Spleen (tissue), 11 donors: ENCODE measurements around the gene GCFC2. TPM values are rescaled to one million over a fixed set of nuclear protein-coding genes. Genes with fewer than 3 reads are reported as not detected.

ENCODE experiments used
- DNase-seq: peaks from one replicate; pipeline ENCODE4 v3.0.0-alpha.2; 2020
- H3K27ac ChIP-seq, 8 donors: fragments of 200-600 bp; sonication (generic) in 7 of 8; 1 replicate in 4 of 8; 2 replicates in 4 of 8; pipeline versions ENCODE4 v1.5.0 to v1.8.0; 2016 to 2021; ENCODE audit warnings: inconsistent platforms in 4 of 8, mild to moderate bottlenecking in 4 of 8, moderate library complexity in 1 of 8
- H3K27me3 ChIP-seq, 7 donors: fragments of 200-600 bp; sonication (generic) in 6 of 7; replicated peaks in 1 of 7; 1 replicate in 4 of 7; 2 replicates in 3 of 7; pipeline versions ENCODE4 v1.5.0 to v1.8.0; 2016 to 2021; ENCODE audit warnings: inconsistent platforms in 3 of 7, mild to moderate bottlenecking in 1 of 7
- H3K36me3 ChIP-seq, 6 donors: fragments of 200-600 bp; sonication (generic) in 5 of 6; 1 replicate in 4 of 6; 2 replicates in 2 of 6; pipeline versions ENCODE4 v1.5.0 to v1.8.0; 2016 to 2021; ENCODE audit warnings: inconsistent platforms in 2 of 6
- H3K4me1 ChIP-seq, 6 donors: fragments of 200-600 bp; sonication (generic) in 5 of 6; 1 replicate in 3 of 6; 2 replicates in 3 of 6; pipeline versions ENCODE4 v1.5.0 to v1.8.0; 2016 to 2021; ENCODE audit warnings: inconsistent platforms in 3 of 6
- H3K4me3 ChIP-seq, 8 donors: fragments of 200-600 bp; sonication (generic) in 7 of 8; 1 replicate in 4 of 8; 2 replicates in 4 of 8; pipeline versions ENCODE4 v1.5.0 to v1.8.0; 2016 to 2021; ENCODE audit warnings: inconsistent platforms in 4 of 8, mild to moderate bottlenecking in 4 of 8, moderate library complexity in 2 of 8
- H3K9me3 ChIP-seq, 8 donors: fragments of 200-600 bp; sonication (generic) in 7 of 8; 1 replicate in 4 of 8; 2 replicates in 4 of 8; pipeline versions ENCODE4 v1.5.0 to v1.8.0; 2016 to 2021; ENCODE audit warnings: inconsistent platforms in 4 of 8
- POLR2A ChIP-seq, 3 donors: fragments of 450-650 bp; IDR thresholded peaks; one replicate each; pipeline ENCODE4 v1.5.1; 2017; ENCODE audit warnings: antibody characterized with exemption in 3 of 3, mild to moderate bottlenecking in 1 of 3
- POLR2AphosphoS5 ChIP-seq, 3 donors: sonication (generic); formaldehyde crosslinking; IDR thresholded peaks; one replicate each; pipeline ENCODE4 v1.5.1; 2017; ENCODE audit warnings: antibody characterized with exemption in 3 of 3
- WGBS, 5 donors: extraction: QIAGEN DNeasy Blood & Tissue Kit in 3 of 5; methylation state at CpG; one replicate each; pipeline versions ENCODE4 v1.1.5 to v1.1.7; 2013 to 2018; 5-methylcytosine and 5-hydroxymethylcytosine counted together
- intact Hi-C: fragments of 100-400 bp; cut with DNase I; formaldehyde crosslinking; loops from one replicate; pipeline ENCODE4 v1.15.0; 2023; ENCODE audit warnings: low total_unique reads
- polyA plus RNA-seq, 3 donors: library from polyadenylated mRNA; stranded (reverse); fragments of 200-250 nt; gene quantifications; one replicate each; pipeline ENCODE4 v1.2.1, GENCODE V29; 2013
- total RNA-seq, 7 donors: library from RNA; depleted of rRNA in 3 of 7; stranded (reverse); fragments of >200 nt in 3 of 7; fragmentation: NEBNext Ultra II Directional in 4 of 7; extraction: Animal tissue kit (Norgen Biotek cat#: 25700) in 4 of 7; gene quantifications; one replicate each; pipeline versions ENCODE4 v1.1.0 to v1.2.1, GENCODE V29; 2016 to 2021
- TF ChIP-seq, protein P1 (sequence below), 11 experiments: fragments of 200-600 bp in 7 of 11; fragments of 450-650 bp in 4 of 11; sonication (generic) in 4 of 11; IDR thresholded peaks in 8 of 11; conservative IDR thresholded peaks in 3 of 11; 1 replicate in 7 of 11; 2 replicates in 4 of 11; pipeline versions ENCODE4 v1.4.0 to v1.8.0; 2016 to 2021; ENCODE audit warnings: antibody characterized with exemption in 11 of 11, inconsistent platforms in 4 of 11, mild to moderate bottlenecking in 1 of 11
- donor health status: healthy with polysubstance abuse.
- donor health status: DM: no; HTN: no; CAD: no; lungs with moderate emphysema.
- donor health status: DM: no; HTN: no; CAD: no.
- donor health status: Bipolar disorder and iron deficiency.
- donor health status: healthy.
- donor health status: DM: no; HTN: no; CAD: no.
- donor health status: DM: yes; HTN: yes; CAD: no.

The GCFC2 gene
- total and polyA plus RNA-seq, 10 donors, result 13.1 to 27.7 (median 20.5) TPM

- 0 to 1% (median 1%) methylated on average over 8 to 12 of the region's 12 CpGs for WGBS, 5 donors
- H3K36me3 ChIP-seq, result peaks cover 0 to 14% (median 5%) of the 10 kb centered on the region in 6 donors
- peak overlapping the region; percentile 90 to 95 (median 94) for H3K27ac ChIP-seq
- peaks cover 9 to 42% (median 25%) of the 10 kb centered on the region in 6 donors for H3K4me1 ChIP-seq
- DNase-seq, result no peak
- no peak for TF ChIP-seq POLR2AphosphoS5 (IDR thresholded peaks at IDR 0.05)
- TF ChIP-seq, protein P1, sequence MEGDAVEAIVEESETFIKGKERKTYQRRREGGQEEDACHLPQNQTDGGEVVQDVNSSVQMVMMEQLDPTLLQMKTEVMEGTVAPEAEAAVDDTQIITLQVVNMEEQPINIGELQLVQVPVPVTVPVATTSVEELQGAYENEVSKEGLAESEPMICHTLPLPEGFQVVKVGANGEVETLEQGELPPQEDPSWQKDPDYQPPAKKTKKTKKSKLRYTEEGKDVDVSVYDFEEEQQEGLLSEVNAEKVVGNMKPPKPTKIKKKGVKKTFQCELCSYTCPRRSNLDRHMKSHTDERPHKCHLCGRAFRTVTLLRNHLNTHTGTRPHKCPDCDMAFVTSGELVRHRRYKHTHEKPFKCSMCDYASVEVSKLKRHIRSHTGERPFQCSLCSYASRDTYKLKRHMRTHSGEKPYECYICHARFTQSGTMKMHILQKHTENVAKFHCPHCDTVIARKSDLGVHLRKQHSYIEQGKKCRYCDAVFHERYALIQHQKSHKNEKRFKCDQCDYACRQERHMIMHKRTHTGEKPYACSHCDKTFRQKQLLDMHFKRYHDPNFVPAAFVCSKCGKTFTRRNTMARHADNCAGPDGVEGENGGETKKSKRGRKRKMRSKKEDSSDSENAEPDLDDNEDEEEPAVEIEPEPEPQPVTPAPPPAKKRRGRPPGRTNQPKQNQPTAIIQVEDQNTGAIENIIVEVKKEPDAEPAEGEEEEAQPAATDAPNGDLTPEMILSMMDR (IDR thresholded peaks at IDR 0.05 in 8 of 11, conservative IDR thresholded peaks at IDR 0.05 in 3 of 11), result no peak
- no peak for TF ChIP-seq POLR2A (IDR thresholded peaks at IDR 0.05)
- intact Hi-C loops, result no loop called here
- peak overlapping the region; percentile 50 to 80 (median 64) for H3K4me3 ChIP-seq
- H3K9me3 ChIP-seq, result no peaks in the 10 kb centered on the region
- H3K27me3 ChIP-seq, result no peaks in the 10 kb centered on the region
Measured at GRCh38 chr2:75710220-75710576, 517 bp downstream of the GCFC2 start.

- intact Hi-C loops, result no loop called here
- 36 to 53% (median 46%) methylated on average over 3 of the region's 3 CpGs for WGBS, 5 donors
- H3K27me3 ChIP-seq, result no peaks in the 10 kb centered on the region
- H3K27ac ChIP-seq, result no peak overlapping the region
- H3K4me3 ChIP-seq, result peak overlapping the region in 4 of 8 donors; percentile 64 to 80 (median 69)
- peaks cover 0 to 23% (median 14%) of the 10 kb centered on the region in 6 donors for H3K36me3 ChIP-seq
- no peak for TF ChIP-seq POLR2A (IDR thresholded peaks at IDR 0.05)
- TF ChIP-seq, protein P1 (IDR thresholded peaks at IDR 0.05 in 8 of 11, conservative IDR thresholded peaks at IDR 0.05 in 3 of 11), result no peak
- TF ChIP-seq POLR2AphosphoS5 (IDR thresholded peaks at IDR 0.05), result no peak
- H3K9me3 ChIP-seq, result no peaks in the 10 kb centered on the region
- no peak for DNase-seq
- H3K4me1 ChIP-seq, result peaks cover 9 to 42% (median 25%) of the 10 kb centered on the region in 6 donors
Measured at GRCh38 chr2:75709297-75709696, 1.4 kb downstream of the GCFC2 start.

DNA sequence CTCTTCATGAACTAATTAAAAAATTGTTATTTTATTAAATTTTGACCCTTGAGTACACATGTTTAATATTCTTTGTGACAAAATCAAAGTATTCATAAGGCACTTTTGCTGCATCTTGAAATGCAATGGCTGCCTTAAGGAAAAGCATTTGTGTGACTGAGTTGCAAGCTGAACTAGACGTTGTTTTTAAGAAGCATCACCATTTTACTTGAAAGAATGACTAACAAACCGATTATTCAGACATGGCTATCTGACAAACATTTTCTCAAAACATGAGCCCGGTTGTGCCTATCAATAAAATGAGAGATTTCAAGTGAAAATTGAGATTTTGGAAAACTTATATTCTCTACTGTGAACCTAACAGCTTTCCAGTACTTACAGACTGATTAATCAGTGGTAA is 2.8 kb downstream of the GCFC2 start:
- 91 to 95% (median 92%) methylated on average over 3 of the region's 3 CpGs for WGBS, 5 donors

GRCh38 chr2:75705921-75706320 is 4.8 kb downstream of the GCFC2 start:
- TF ChIP-seq POLR2A (IDR thresholded peaks at IDR 0.05), result no peak
- TF ChIP-seq POLR2AphosphoS5 (IDR thresholded peaks at IDR 0.05), result no peak
- TF ChIP-seq, protein P1 (IDR thresholded peaks at IDR 0.05 in 8 of 11, conservative IDR thresholded peaks at IDR 0.05 in 3 of 11), result no peak
- H3K27me3 ChIP-seq, result no peaks in the 10 kb centered on the region
- intact Hi-C loops, result no loop called here
- no peak for DNase-seq
- H3K27ac ChIP-seq, result no peak overlapping the region
- peaks cover 9 to 34% (median 19%) of the 10 kb centered on the region in 6 donors for H3K4me1 ChIP-seq
- no peaks in the 10 kb centered on the region for H3K9me3 ChIP-seq
- WGBS, 5 donors, result 13 to 29% (median 17%) methylated on average over 1 of the region's 1 CpG
- H3K36me3 ChIP-seq, result peaks cover 0 to 57% (median 38%) of the 10 kb centered on the region in 6 donors
- no peak overlapping the region for H3K4me3 ChIP-seq

More for the DNA sequence above, 2.8 kb downstream of the GCFC2 start:
- Histone ChIP-seq H3K4me3 (no peak overlapping the region), H3K9me3 (no peaks in the 10 kb centered on the region), H3K27me3 (no peaks in the 10 kb centered on the region), H3K36me3 (peaks cover 0 to 37% (median 24%) of the 10 kb centered on the region in 6 donors), H3K4me1 (peaks cover 9 to 42% (median 25%) of the 10 kb centered on the region in 6 donors), H3K27ac (no peak overlapping the region)
- TF ChIP-seq POLR2AphosphoS5 (IDR thresholded peaks at IDR 0.05) (no peak), POLR2A (IDR thresholded peaks at IDR 0.05) (no peak)
- TF ChIP-seq, protein P1 (IDR thresholded peaks at IDR 0.05 in 8 of 11, conservative IDR thresholded peaks at IDR 0.05 in 3 of 11), result no peak
- no peak for DNase-seq
- intact Hi-C loops, result no loop called here
